ENCODE data around the gene CA6. TPM values are rescaled to one million over a fixed set of nuclear protein-coding genes. Genes with fewer than 3 reads are reported as not detected.

The CA6 gene
- total RNA-seq, 1 donor from 2014 or later: 0.37 TPM

GRCh38 chr1:8937701-8938100 is 8.0 kb upstream of the CA6 start:
- DNase-seq (ENCODE audit: low spot score): no peak
- peak overlapping the region; percentile 46 for H3K27ac Mint-ChIP-seq
- intact Hi-C loops (cut with micrococcal nuclease): loop anchor here (5.0 kb wide), 1 partner anchor 35 kb away; no protein-coding TSS in a partner anchor
- H3K9me3 Mint-ChIP-seq: no peaks in the 10 kb centered on the region
- no peaks in the 10 kb centered on the region for H3K27me3 Mint-ChIP-seq (ENCODE audit: low read depth)
- H3K36me3 Mint-ChIP-seq (ENCODE audit: low read depth): no peaks in the 10 kb centered on the region
- H3K4me1 Mint-ChIP-seq (ENCODE audit: low read depth): peaks cover 36% of the 10 kb centered on the region
- H3K4me3 Mint-ChIP-seq (ENCODE audit: low read depth): no peak overlapping the region

- no peaks in the 10 kb centered on the region for H3K27me3 Mint-ChIP-seq (ENCODE audit: low read depth)
- no peak overlapping the region for H3K4me3 Mint-ChIP-seq (ENCODE audit: low read depth)
- H3K36me3 Mint-ChIP-seq (ENCODE audit: low read depth): no peaks in the 10 kb centered on the region
- no peak for DNase-seq (ENCODE audit: low spot score)
- H3K4me1 Mint-ChIP-seq (ENCODE audit: low read depth): peaks cover 43% of the 10 kb centered on the region
- H3K9me3 Mint-ChIP-seq: no peaks in the 10 kb centered on the region
- intact Hi-C loops (cut with micrococcal nuclease): loop anchor here (5.0 kb wide), 1 partner anchor 34 kb away; no protein-coding TSS in a partner anchor
- peak overlapping the region; percentile 46 for H3K27ac Mint-ChIP-seq
Measured at GRCh38 chr1:8938232-8938999, 7.3 kb upstream of the CA6 start.

- Mint-ChIP-seq H3K9me3 (no peaks in the 10 kb centered on the region), H3K4me1 (ENCODE audit: low read depth) (peaks cover 48% of the 10 kb centered on the region), H3K27me3 (ENCODE audit: low read depth) (no peaks in the 10 kb centered on the region), H3K36me3 (ENCODE audit: low read depth) (no peaks in the 10 kb centered on the region), H3K27ac (peak overlapping the region; percentile 46), H3K4me3 (ENCODE audit: low read depth) (no peak overlapping the region)
- intact Hi-C loops (cut with micrococcal nuclease): loop anchor here (5.0 kb wide), 1 partner anchor 33 kb away; no protein-coding TSS in a partner anchor
- DNase-seq (ENCODE audit: low spot score): no peak
Measured at GRCh38 chr1:8939000-8939265, 6.7 kb upstream of the CA6 start.

- Mint-ChIP-seq H3K27ac (peak overlapping the region; percentile 31), H3K36me3 (ENCODE audit: low read depth) (no peaks in the 10 kb centered on the region), H3K4me1 (ENCODE audit: low read depth) (peaks cover 48% of the 10 kb centered on the region), H3K4me3 (ENCODE audit: low read depth) (no peak overlapping the region), H3K9me3 (no peaks in the 10 kb centered on the region), H3K27me3 (ENCODE audit: low read depth) (no peaks in the 10 kb centered on the region)
- DNase-seq (ENCODE audit: low spot score): no peak
- intact Hi-C loops (cut with micrococcal nuclease): loop anchor here (5.0 kb wide), 1 partner anchor 33 kb away; no protein-coding TSS in a partner anchor
Measured at GRCh38 chr1:8939362-8939995, 6.2 kb upstream of the CA6 start.

GRCh38 chr1:8941906-8942305 is 3.8 kb upstream of the CA6 start:
- intact Hi-C loops (cut with micrococcal nuclease): no loop called here
- no peak for DNase-seq (ENCODE audit: low spot score)
- Mint-ChIP-seq H3K27me3 (ENCODE audit: low read depth) (no peaks in the 10 kb centered on the region), H3K4me1 (ENCODE audit: low read depth) (peaks cover 69% of the 10 kb centered on the region), H3K36me3 (ENCODE audit: low read depth) (peaks cover 2% of the 10 kb centered on the region), H3K9me3 (no peaks in the 10 kb centered on the region), H3K27ac (peak overlapping the region; percentile 55), H3K4me3 (ENCODE audit: low read depth) (no peak overlapping the region)

GRCh38 chr1:8943498-8944405 is 1.9 kb upstream of the CA6 start:
- peaks cover 4% of the 10 kb centered on the region for H3K36me3 Mint-ChIP-seq (ENCODE audit: low read depth)
- peaks cover 71% of the 10 kb centered on the region for H3K4me1 Mint-ChIP-seq (ENCODE audit: low read depth)
- no peak overlapping the region for H3K4me3 Mint-ChIP-seq (ENCODE audit: low read depth)
- intact Hi-C loops (cut with micrococcal nuclease): no loop called here
- H3K9me3 Mint-ChIP-seq: no peaks in the 10 kb centered on the region
- H3K27me3 Mint-ChIP-seq (ENCODE audit: low read depth): no peaks in the 10 kb centered on the region
- peak overlapping the region; percentile 96 for H3K27ac Mint-ChIP-seq
- no peak for DNase-seq (ENCODE audit: low spot score)

- Mint-ChIP-seq H3K9me3 (no peaks in the 10 kb centered on the region), H3K4me3 (ENCODE audit: low read depth) (peak overlapping the region; percentile 33), H3K4me1 (ENCODE audit: low read depth) (peaks cover 55% of the 10 kb centered on the region), H3K27me3 (ENCODE audit: low read depth) (no peaks in the 10 kb centered on the region), H3K27ac (peak overlapping the region; percentile 96), H3K36me3 (ENCODE audit: low read depth) (peaks cover 4% of the 10 kb centered on the region)
- intact Hi-C loops (cut with micrococcal nuclease): loop anchor here (2.0 to 5.0 kb wide), 2 partner anchors 24 to 40 kb away; no protein-coding TSS in a partner anchor
- DNase-seq (ENCODE audit: low spot score): no peak
Measured at GRCh38 chr1:8947127-8947691, 1.5 kb downstream of the CA6 start.

- H3K27ac Mint-ChIP-seq: peak overlapping the region; percentile 22
Measured at GRCh38 chr1:8950309-8950708, 4.6 kb downstream of the CA6 start.

GRCh38 chr1:8951231-8951630 is 5.6 kb downstream of the CA6 start:
- Mint-ChIP-seq H3K36me3 (ENCODE audit: low read depth) (peaks cover 7% of the 10 kb centered on the region), H3K27me3 (ENCODE audit: low read depth) (no peaks in the 10 kb centered on the region), H3K27ac (no peak overlapping the region), H3K4me3 (ENCODE audit: low read depth) (no peak overlapping the region), H3K4me1 (ENCODE audit: low read depth) (peaks cover 23% of the 10 kb centered on the region), H3K9me3 (no peaks in the 10 kb centered on the region)
- DNase-seq (ENCODE audit: low spot score): no peak
- intact Hi-C loops (cut with micrococcal nuclease): no loop called here

More at GRCh38 chr1:8950309-8950708, 4.6 kb downstream of the CA6 start:
- DNase-seq (ENCODE audit: low spot score): no peak
- peaks cover 31% of the 10 kb centered on the region for H3K4me1 Mint-ChIP-seq (ENCODE audit: low read depth)
- peaks cover 4% of the 10 kb centered on the region for H3K36me3 Mint-ChIP-seq (ENCODE audit: low read depth)
- H3K4me3 Mint-ChIP-seq (ENCODE audit: low read depth): no peak overlapping the region
- H3K27me3 Mint-ChIP-seq (ENCODE audit: low read depth): no peaks in the 10 kb centered on the region
- no peaks in the 10 kb centered on the region for H3K9me3 Mint-ChIP-seq
- intact Hi-C loops (cut with micrococcal nuclease): no loop called here

GRCh38 chr1:8955406-8955805 is 9.7 kb downstream of the CA6 start:
- intact Hi-C loops (cut with micrococcal nuclease): no loop called here
- Mint-ChIP-seq H3K27ac (no peak overlapping the region), H3K9me3 (peaks cover 4% of the 10 kb centered on the region), H3K27me3 (ENCODE audit: low read depth) (no peaks in the 10 kb centered on the region), H3K4me1 (ENCODE audit: low read depth) (peaks cover 17% of the 10 kb centered on the region), H3K4me3 (ENCODE audit: low read depth) (no peak overlapping the region), H3K36me3 (ENCODE audit: low read depth) (peaks cover 16% of the 10 kb centered on the region)
- no peak for DNase-seq (ENCODE audit: low spot score)

GRCh38 chr1:8956461-8957349 is 11.0 kb downstream of the CA6 start:
- no peak overlapping the region for H3K27ac Mint-ChIP-seq

More at GRCh38 chr1:8956461-8957349, 11.0 kb downstream of the CA6 start:
- H3K4me3 Mint-ChIP-seq (ENCODE audit: low read depth): no peak overlapping the region
- no peaks in the 10 kb centered on the region for H3K27me3 Mint-ChIP-seq (ENCODE audit: low read depth)
- H3K4me1 Mint-ChIP-seq (ENCODE audit: low read depth): peaks cover 19% of the 10 kb centered on the region
- H3K9me3 Mint-ChIP-seq: peaks cover 11% of the 10 kb centered on the region
- no peak for DNase-seq (ENCODE audit: low spot score)
- H3K36me3 Mint-ChIP-seq (ENCODE audit: low read depth): peaks cover 20% of the 10 kb centered on the region
- intact Hi-C loops (cut with micrococcal nuclease): no loop called here

All from activated T-helper 2 cell treated with anti-CD3 and anti-CD28 coated beads, Interferon-gamma antibody, Interleukin-2, Interleukin-4, amounts not matched to agents 10 μg/mL and 5 μg/mL and 100 μg/mL, durations not matched to agents 14 hours and 24 hours and 36 hours (primary cell).